GM10266 (cell line): ENCODE data around the gene CDK5RAP2.

ENCODE experiments used
- DNase-seq: peaks from one replicate; pipeline ENCODE4 v3.0.0; 2012; ENCODE audit errors: extremely low spot score
- CTCF ChIP-seq: IDR thresholded peaks from 2 replicates; pipeline ENCODE4 v1.5.1; 2012; ENCODE audit warnings: mild to moderate bottlenecking, low read depth; ENCODE audit not compliant: control insufficient read depth, insufficient read depth; ENCODE audit errors: missing control alignments

The CDK5RAP2 gene

GRCh38 chr9:120482424-120483186 is 97.4 kb downstream of the CDK5RAP2 start:
- TF ChIP-seq CTCF = no peak
- DNase-seq = no peak

- no peak for DNase-seq
Observed at GRCh38 chr9:120481846-120482245, 98.1 kb downstream of the CDK5RAP2 start.

GRCh38 chr9:120481248-120481647 is 98.7 kb downstream of the CDK5RAP2 start:
- no peak for TF ChIP-seq CTCF
- DNase-seq = no peak

More at GRCh38 chr9:120481846-120482245, 98.1 kb downstream of the CDK5RAP2 start:
- TF ChIP-seq CTCF = no peak

GRCh38 chr9:120480707-120481106 is 99.3 kb downstream of the CDK5RAP2 start:
- TF ChIP-seq CTCF = no peak
- DNase-seq = no peak

GRCh38 chr9:120478208-120478607 is 101.8 kb downstream of the CDK5RAP2 start:
- no peak for DNase-seq
- TF ChIP-seq CTCF = no peak

- peak; percentile 75 for TF ChIP-seq CTCF
- DNase-seq = peak; percentile 29
Observed at GRCh38 chr9:120477534-120478001, 102.4 kb downstream of the CDK5RAP2 start.

GRCh38 chr9:120475341-120475740 is 104.6 kb downstream of the CDK5RAP2 start:
- no peak for TF ChIP-seq CTCF
- DNase-seq = no peak
